ENCODE measurements around the gene FYCO1.

FYCO1 gene

DNA sequence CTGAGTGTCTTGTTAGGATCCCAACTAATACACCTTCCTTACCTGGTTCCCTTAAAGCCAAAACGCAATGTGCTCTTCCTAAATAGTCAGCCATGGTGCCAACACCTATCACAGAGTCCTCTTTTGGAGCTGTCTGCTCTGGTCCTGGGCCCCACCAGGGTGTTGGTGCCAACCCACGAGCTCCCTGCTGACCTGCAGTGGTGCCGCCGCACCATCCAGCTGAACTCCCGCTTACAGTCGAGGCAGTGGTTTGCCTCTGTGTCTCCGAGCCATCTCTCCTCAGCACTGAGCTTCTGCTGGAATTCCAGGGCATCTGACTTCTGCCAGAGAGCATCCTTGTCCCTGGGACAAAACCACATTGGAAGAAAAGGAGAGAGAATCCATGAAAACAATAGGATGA, 36.4 kb downstream of the FYCO1 start:
- Histone ChIP-seq H3K27ac (ENCODE audit: low read depth, low read length) (no peak overlapping the region), H3K36me3 (ENCODE audit: control insufficient read depth, insufficient read depth, low read length) (peaks cover 95% of the 10 kb centered on the region), H3K9ac (ENCODE audit: low read length) (no peak overlapping the region), H3K9me3 (ENCODE audit: control insufficient read depth, insufficient read depth, low read depth, low read length) (no peaks in the 10 kb centered on the region), H3K4me1 (ENCODE audit: control insufficient read depth, insufficient read depth, low read length) (no peaks in the 10 kb centered on the region), H3K27me3 (ENCODE audit: control insufficient read depth, insufficient read depth, low read length) (no peaks in the 10 kb centered on the region), H3K4me3 (ENCODE audit: low read depth, low read length) (no peak overlapping the region)

DNA sequence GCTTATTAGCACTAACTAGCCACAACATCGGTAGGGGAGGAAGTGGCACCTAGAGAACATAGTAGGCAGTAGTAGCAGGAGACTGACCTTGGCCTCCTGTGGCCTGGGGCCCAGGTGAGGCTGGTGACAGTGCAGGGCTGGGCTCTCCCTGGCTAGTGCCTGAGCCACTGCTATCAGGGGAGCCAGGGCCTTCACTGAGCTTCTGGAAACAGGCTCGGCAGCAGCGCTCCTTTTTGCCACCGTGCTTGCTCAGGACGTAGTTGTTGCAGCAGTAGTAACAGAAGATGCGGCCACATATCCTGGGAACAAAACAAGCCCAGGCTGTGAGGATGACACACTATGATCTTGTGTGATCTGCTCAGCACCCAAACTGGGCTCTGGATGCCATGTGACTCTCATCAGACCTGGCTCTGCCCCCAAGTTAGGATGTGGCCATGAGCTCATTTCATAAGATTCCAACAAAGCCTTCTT, 37.3 kb downstream of the FYCO1 start:
- no peak overlapping the region for H3K4me3 ChIP-seq (ENCODE audit: low read depth, low read length)
- H3K9me3 ChIP-seq (ENCODE audit: control insufficient read depth, insufficient read depth, low read depth, low read length): no peaks in the 10 kb centered on the region
- no peaks in the 10 kb centered on the region for H3K27me3 ChIP-seq (ENCODE audit: control insufficient read depth, insufficient read depth, low read length)
- no peak overlapping the region for H3K9ac ChIP-seq (ENCODE audit: low read length)
- H3K27ac ChIP-seq (ENCODE audit: low read depth, low read length): no peak overlapping the region
- H3K36me3 ChIP-seq (ENCODE audit: control insufficient read depth, insufficient read depth, low read length): peaks cover 95% of the 10 kb centered on the region
- H3K4me1 ChIP-seq (ENCODE audit: control insufficient read depth, insufficient read depth, low read length): no peaks in the 10 kb centered on the region

DNA sequence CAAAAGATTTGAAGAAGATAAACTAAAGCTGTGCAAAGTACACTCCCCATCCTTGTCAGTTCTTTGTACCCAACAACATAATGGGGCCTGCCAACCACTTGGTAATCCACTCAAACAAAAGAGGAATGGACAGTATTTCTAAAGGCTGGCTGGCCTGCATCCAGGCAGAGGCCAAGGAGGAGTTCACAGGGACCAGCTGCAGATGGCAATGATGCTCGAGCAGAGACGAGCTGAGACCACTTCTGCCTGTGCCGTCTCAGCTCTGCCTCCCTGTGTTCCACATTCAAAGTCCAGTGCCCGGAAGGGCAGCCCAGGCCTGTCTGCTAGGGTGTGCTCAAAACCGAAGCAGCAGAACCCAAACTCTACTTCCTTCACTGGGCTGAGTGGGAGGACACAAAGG, 38.0 kb downstream of the FYCO1 start:
- no peak overlapping the region for H3K9ac ChIP-seq (ENCODE audit: low read length)
- no peak overlapping the region for H3K4me3 ChIP-seq (ENCODE audit: low read depth, low read length)
- H3K9me3 ChIP-seq (ENCODE audit: control insufficient read depth, insufficient read depth, low read depth, low read length): no peaks in the 10 kb centered on the region
- no peak overlapping the region for H3K27ac ChIP-seq (ENCODE audit: low read depth, low read length)
- H3K4me1 ChIP-seq (ENCODE audit: control insufficient read depth, insufficient read depth, low read length): no peaks in the 10 kb centered on the region
- no peaks in the 10 kb centered on the region for H3K27me3 ChIP-seq (ENCODE audit: control insufficient read depth, insufficient read depth, low read length)
- peaks cover 95% of the 10 kb centered on the region for H3K36me3 ChIP-seq (ENCODE audit: control insufficient read depth, insufficient read depth, low read length)

DNA sequence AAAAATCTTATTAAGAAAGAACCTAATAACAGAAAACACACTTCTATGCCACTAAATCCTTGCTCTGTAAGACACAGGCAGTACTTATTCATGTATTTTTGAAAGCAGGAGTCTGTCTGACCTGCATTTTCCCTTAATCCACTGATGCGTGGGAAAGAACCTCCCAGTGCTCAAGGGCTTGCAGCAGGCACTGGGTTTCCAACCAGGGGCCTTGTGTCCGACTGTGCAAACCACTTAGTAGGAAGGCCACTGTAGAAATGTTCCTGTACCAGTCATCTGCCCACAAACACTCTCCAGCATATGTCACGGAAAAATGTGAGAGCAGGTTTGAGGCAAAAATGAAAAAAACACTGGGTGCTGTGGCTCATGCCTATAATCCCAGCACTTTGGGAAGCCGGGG, 39.9 kb downstream of the FYCO1 start:
- Histone ChIP-seq H3K4me1 (ENCODE audit: control insufficient read depth, insufficient read depth, low read length) (no peaks in the 10 kb centered on the region), H3K27ac (ENCODE audit: low read depth, low read length) (no peak overlapping the region), H3K27me3 (ENCODE audit: control insufficient read depth, insufficient read depth, low read length) (no peaks in the 10 kb centered on the region), H3K9ac (ENCODE audit: low read length) (no peak overlapping the region), H3K9me3 (ENCODE audit: control insufficient read depth, insufficient read depth, low read depth, low read length) (no peaks in the 10 kb centered on the region), H3K4me3 (ENCODE audit: low read depth, low read length) (no peak overlapping the region), H3K36me3 (ENCODE audit: control insufficient read depth, insufficient read depth, low read length) (peaks cover 96% of the 10 kb centered on the region)

DNA sequence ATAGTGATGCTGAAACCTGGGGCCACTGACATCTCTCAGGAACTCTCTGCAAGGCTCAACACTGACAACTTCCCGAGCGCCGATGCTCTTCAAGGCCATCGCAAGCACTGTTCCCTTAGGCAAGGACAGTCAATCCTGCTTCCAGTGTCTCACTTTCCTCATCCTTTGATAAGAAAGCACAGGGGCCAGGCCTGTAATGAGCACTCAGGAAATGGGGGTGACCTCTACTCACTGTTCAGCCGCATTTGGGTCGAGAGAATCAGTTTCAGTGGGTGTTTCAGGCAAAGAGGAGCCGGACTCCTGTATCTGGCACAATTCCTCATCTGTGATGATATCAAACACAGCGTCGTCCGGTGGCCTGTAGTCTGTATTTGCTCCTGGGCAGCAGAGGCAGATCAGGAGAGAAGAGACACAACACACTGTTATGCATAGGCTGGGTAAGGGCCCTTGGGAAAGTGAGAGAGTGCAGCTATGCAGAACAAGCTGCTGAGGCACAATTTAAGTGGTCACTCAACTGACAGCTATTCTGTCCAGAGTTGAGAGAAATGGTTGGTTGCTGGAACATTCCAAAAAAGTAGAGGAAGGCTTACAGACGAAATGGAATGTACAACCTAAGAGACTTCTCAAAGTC, 40.5 kb downstream of the FYCO1 start:
- Histone ChIP-seq H3K9me3 (ENCODE audit: control insufficient read depth, insufficient read depth, low read depth, low read length) (no peaks in the 10 kb centered on the region), H3K4me1 (ENCODE audit: control insufficient read depth, insufficient read depth, low read length) (no peaks in the 10 kb centered on the region), H3K27me3 (ENCODE audit: control insufficient read depth, insufficient read depth, low read length) (no peaks in the 10 kb centered on the region), H3K27ac (ENCODE audit: low read depth, low read length) (no peak overlapping the region), H3K36me3 (ENCODE audit: control insufficient read depth, insufficient read depth, low read length) (peaks cover 95% of the 10 kb centered on the region), H3K4me3 (ENCODE audit: low read depth, low read length) (no peak overlapping the region), H3K9ac (ENCODE audit: low read length) (no peak overlapping the region)

DNA sequence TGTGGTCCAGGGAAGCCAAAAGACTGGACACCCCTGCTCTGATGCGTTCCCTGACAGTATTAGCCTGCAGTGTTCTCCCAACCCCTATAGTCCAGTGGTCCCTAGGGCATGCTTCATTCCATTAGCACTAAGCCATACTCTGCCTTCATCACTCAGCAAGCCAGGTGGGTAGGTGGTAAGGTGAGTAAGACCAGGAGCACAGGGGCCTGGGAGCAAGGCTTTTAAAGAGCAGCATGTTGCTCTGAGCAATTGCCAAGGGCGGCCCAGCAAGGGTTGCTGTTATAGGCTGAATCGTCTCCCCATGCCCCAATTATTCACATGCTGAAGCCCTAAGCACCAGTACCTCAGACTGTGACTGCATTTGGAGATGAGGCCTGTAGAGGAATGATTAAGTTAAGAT, 41.3 kb downstream of the FYCO1 start:
- Histone ChIP-seq H3K27me3 (ENCODE audit: control insufficient read depth, insufficient read depth, low read length) (no peaks in the 10 kb centered on the region), H3K9me3 (ENCODE audit: control insufficient read depth, insufficient read depth, low read depth, low read length) (no peaks in the 10 kb centered on the region), H3K36me3 (ENCODE audit: control insufficient read depth, insufficient read depth, low read length) (peaks cover 95% of the 10 kb centered on the region), H3K27ac (ENCODE audit: low read depth, low read length) (no peak overlapping the region), H3K9ac (ENCODE audit: low read length) (no peak overlapping the region), H3K4me3 (ENCODE audit: low read depth, low read length) (no peak overlapping the region), H3K4me1 (ENCODE audit: control insufficient read depth, insufficient read depth, low read length) (no peaks in the 10 kb centered on the region)

DNA sequence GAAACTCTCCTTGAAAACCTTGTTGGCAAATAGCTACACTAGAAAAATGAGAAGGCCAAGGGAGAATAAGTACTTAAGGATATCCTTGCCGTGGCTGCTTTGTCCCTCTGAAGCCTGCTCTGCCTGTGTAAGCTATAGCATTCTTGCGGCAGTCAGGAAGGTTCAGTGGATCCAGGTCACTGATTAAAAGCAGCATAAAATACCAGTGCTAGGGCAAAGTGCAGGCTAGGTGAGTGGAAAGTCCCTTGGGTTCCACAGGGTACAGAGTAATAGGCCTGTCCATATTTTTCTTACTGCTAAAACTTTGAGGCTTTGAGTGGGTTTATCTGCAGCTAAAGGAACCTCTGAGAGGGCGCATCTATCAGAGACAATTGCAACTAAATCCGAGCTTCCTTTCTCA, 42.1 kb downstream of the FYCO1 start:
- H3K27ac ChIP-seq (ENCODE audit: low read depth, low read length): no peak overlapping the region
- no peak overlapping the region for H3K4me3 ChIP-seq (ENCODE audit: low read depth, low read length)
- H3K9me3 ChIP-seq (ENCODE audit: control insufficient read depth, insufficient read depth, low read depth, low read length): no peaks in the 10 kb centered on the region
- no peak overlapping the region for H3K9ac ChIP-seq (ENCODE audit: low read length)
- H3K27me3 ChIP-seq (ENCODE audit: control insufficient read depth, insufficient read depth, low read length): no peaks in the 10 kb centered on the region
- H3K36me3 ChIP-seq (ENCODE audit: control insufficient read depth, insufficient read depth, low read length): peaks cover 95% of the 10 kb centered on the region
- H3K4me1 ChIP-seq (ENCODE audit: control insufficient read depth, insufficient read depth, low read length): no peaks in the 10 kb centered on the region

DNA sequence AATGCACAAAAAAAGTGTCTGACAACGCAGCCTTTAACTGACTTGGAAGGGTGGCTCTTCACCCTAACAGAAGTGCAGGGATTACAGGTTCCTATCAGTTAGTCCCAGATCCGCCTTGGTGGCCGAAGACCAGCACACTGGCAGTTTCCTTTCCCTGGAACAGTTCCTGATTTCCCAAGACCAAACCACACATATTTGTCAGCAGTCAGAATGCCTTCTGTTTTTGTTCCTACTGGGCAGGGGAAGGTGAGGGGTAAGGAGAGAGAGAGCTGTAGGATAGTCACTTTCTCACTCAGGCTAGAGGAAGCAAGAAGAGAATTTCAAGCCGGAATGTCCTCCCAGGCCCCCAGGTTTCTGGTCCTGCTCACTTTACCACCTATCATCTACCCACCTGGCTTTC, 43.2 kb downstream of the FYCO1 start:
- Histone ChIP-seq H3K27me3 (ENCODE audit: control insufficient read depth, insufficient read depth, low read length) (no peaks in the 10 kb centered on the region), H3K27ac (ENCODE audit: low read depth, low read length) (no peak overlapping the region), H3K9me3 (ENCODE audit: control insufficient read depth, insufficient read depth, low read depth, low read length) (no peaks in the 10 kb centered on the region), H3K9ac (ENCODE audit: low read length) (no peak overlapping the region), H3K4me3 (ENCODE audit: low read depth, low read length) (no peak overlapping the region), H3K4me1 (ENCODE audit: control insufficient read depth, insufficient read depth, low read length) (no peaks in the 10 kb centered on the region), H3K36me3 (ENCODE audit: control insufficient read depth, insufficient read depth, low read length) (peaks cover 95% of the 10 kb centered on the region)

DNA sequence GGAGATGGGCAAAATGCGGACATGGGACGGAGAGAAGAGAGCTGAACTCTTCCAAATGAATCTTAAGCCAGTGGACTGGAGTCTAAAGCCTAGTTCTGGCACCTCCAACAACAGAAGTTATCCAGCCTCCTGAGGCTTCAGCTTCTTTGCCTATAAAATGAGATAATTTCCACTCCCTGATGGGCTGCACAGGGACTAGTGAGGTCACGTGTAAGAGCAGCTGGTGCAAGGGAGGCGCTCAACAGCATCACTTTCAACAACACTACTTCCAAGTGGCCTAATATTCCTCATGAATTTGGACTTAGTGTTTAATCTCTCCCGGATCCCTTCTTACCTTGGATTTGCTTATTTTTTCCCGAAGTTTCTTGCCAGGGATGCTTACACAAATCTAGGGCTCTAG, 43.7 kb downstream of the FYCO1 start:
- Histone ChIP-seq H3K4me3 (ENCODE audit: low read depth, low read length) (no peak overlapping the region), H3K9me3 (ENCODE audit: control insufficient read depth, insufficient read depth, low read depth, low read length) (no peaks in the 10 kb centered on the region), H3K27ac (ENCODE audit: low read depth, low read length) (no peak overlapping the region), H3K4me1 (ENCODE audit: control insufficient read depth, insufficient read depth, low read length) (no peaks in the 10 kb centered on the region), H3K36me3 (ENCODE audit: control insufficient read depth, insufficient read depth, low read length) (peaks cover 95% of the 10 kb centered on the region), H3K9ac (ENCODE audit: low read length) (no peak overlapping the region), H3K27me3 (ENCODE audit: control insufficient read depth, insufficient read depth, low read length) (no peaks in the 10 kb centered on the region)

DNA sequence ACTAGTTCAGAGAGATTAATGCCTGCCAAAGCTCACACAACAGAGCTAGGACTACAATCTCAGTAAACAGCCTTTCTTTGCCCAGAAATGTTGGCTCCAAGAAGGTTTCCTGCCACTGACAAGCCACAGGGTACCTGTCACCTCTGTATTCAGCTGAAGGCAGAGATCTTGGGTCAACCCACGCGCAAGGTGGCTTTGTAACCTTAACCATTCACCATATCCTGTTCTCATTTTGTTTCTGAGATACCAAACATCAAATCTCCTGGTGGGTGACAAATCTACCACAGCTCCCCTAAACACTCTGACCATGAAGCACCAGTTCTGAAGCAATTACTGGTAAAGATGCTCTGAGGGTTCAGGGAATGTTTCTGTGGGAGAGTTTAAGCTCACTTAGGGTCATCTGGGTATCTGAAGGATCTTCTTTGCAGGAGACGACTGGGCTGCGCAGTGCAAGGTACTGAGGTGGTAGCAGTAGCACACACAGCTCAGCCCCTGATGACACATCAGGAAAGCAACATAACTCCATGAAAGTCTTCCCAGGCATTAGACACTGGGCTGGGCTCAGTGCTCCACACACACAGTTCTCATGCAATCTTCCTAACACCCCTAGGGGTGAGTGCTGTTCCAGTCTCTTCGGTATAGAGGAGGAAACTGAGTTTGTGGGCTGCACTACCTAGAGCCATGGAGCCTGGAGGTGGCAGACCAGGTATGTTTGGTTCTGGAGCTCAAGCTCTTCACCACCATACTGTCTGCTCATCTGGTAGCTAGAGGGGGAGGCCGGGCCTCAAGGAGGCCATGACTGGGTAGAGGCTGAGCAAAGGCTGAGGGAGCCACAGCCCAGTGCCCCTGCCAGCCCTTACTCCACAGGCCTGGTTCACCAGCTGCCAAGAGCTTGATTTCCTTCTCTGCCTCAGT, 44.7 kb downstream of the FYCO1 start:
- Histone ChIP-seq H3K27ac (ENCODE audit: low read depth, low read length) (no peak overlapping the region), H3K9me3 (ENCODE audit: control insufficient read depth, insufficient read depth, low read depth, low read length) (no peaks in the 10 kb centered on the region), H3K27me3 (ENCODE audit: control insufficient read depth, insufficient read depth, low read length) (no peaks in the 10 kb centered on the region), H3K4me1 (ENCODE audit: control insufficient read depth, insufficient read depth, low read length) (no peaks in the 10 kb centered on the region), H3K9ac (ENCODE audit: low read length) (no peak overlapping the region), H3K4me3 (ENCODE audit: low read depth, low read length) (no peak overlapping the region), H3K36me3 (ENCODE audit: control insufficient read depth, insufficient read depth, low read length) (peaks cover 96% of the 10 kb centered on the region)

DNA sequence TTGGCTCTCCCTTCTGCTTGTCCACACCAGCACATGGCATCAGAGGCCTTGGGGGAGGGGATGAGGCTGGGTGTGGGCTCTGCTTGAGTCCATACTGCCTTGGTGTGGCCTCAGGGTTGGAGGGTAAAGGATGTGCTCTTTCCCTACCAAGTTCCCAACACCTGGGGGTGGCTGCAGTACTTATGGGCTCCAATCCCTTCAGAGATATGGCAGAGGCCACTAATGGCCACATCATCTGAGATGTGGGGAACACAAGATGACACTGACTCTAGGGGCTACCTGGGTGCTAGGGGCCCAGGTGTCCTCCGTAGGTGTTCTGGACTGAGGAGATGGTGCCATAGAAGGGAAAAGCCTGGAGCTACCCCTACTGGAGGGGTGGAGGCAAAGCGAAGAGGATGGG, 45.5 kb downstream of the FYCO1 start:
- no peak overlapping the region for H3K9ac ChIP-seq (ENCODE audit: low read length)
- no peak overlapping the region for H3K4me3 ChIP-seq (ENCODE audit: low read depth, low read length)
- H3K27ac ChIP-seq (ENCODE audit: low read depth, low read length): no peak overlapping the region
- H3K4me1 ChIP-seq (ENCODE audit: control insufficient read depth, insufficient read depth, low read length): no peaks in the 10 kb centered on the region
- H3K36me3 ChIP-seq (ENCODE audit: control insufficient read depth, insufficient read depth, low read length): peaks cover 90% of the 10 kb centered on the region
- H3K9me3 ChIP-seq (ENCODE audit: control insufficient read depth, insufficient read depth, low read depth, low read length): no peaks in the 10 kb centered on the region
- H3K27me3 ChIP-seq (ENCODE audit: control insufficient read depth, insufficient read depth, low read length): no peaks in the 10 kb centered on the region

Measured in HUES6 (cell line).